Neural progenitor cell (in vitro differentiated cells): ENCODE results near the gene ANKRD13C. TPM values are rescaled to one million over a fixed set of nuclear protein-coding genes. Genes with fewer than 3 reads are reported as not detected.

Source experiments
- DNase-seq: peaks from one replicate; pipeline ENCODE4 v3.0.0-alpha.2; 2016; ENCODE audit warnings: low spot score
- H2AFZ ChIP-seq: fragments of 200-600 bp; sonication (generic); replicated peaks from 2 replicates; pipeline ENCODE4 v1.6.1; 2016; ENCODE audit warnings: antibody characterized with exemption
- H3F3A ChIP-seq: fragments of 200-600 bp; sonication (generic); 2 replicates; pipeline ENCODE4 v1.6.1; 2016; ENCODE audit warnings: antibody characterized with exemption, low read depth
- H3K27ac ChIP-seq: fragments of 200-600 bp; sonication (generic); 2 replicates; pipeline ENCODE4 v1.5.1; 2016; ENCODE audit warnings: mild to moderate bottlenecking
- H3K27me3 ChIP-seq: fragments of 200-600 bp; sonication (generic); 2 replicates; pipeline ENCODE4 v1.6.1; 2016; ENCODE audit warnings: mild to moderate bottlenecking, moderate library complexity
- H3K36me3 ChIP-seq: fragments of 200-600 bp; sonication (generic); 2 replicates; pipeline ENCODE4 v1.5.1; 2016
- H3K4me1 ChIP-seq: fragments of 200-600 bp; sonication (generic); 2 replicates; pipeline ENCODE4 v1.6.1; 2016; ENCODE audit warnings: mixed run types
- H3K4me2 ChIP-seq: fragments of 200-600 bp; sonication (generic); 2 replicates; pipeline ENCODE4 v1.6.1; 2016
- H3K4me3 ChIP-seq: fragments of 200-600 bp; sonication (generic); 2 replicates; pipeline ENCODE4 v1.5.1; 2016
- H3K79me2 ChIP-seq: fragments of 200-600 bp; sonication (generic); 2 replicates; pipeline ENCODE4 v1.6.1; 2016; ENCODE audit warnings: low read depth
- H3K9ac ChIP-seq: fragments of 200-600 bp; sonication (generic); 2 replicates; pipeline ENCODE4 v1.6.1; 2016
- H3K9me3 ChIP-seq: fragments of 200-600 bp; sonication (generic); 2 replicates; pipeline ENCODE4 v1.5.1; 2016; ENCODE audit warnings: low read depth
- H4K20me1 ChIP-seq: fragments of 200-600 bp; sonication (generic); 2 replicates; pipeline ENCODE4 v1.6.1; 2016; ENCODE audit warnings: low read depth
- H3K27ac Mint-ChIP-seq: 3 replicates; pipeline ENCODE4 v1.8.0; 2021; ENCODE audit warnings: mixed read lengths
- H3K27me3 Mint-ChIP-seq: 2 replicates; pipeline ENCODE4 v1.8.0; 2022; ENCODE audit warnings: low read depth, mild to moderate bottlenecking, inconsistent platforms, moderate library complexity, mixed read lengths; ENCODE audit not compliant: insufficient read depth
- H3K36me3 Mint-ChIP-seq: 3 replicates; pipeline ENCODE4 v1.8.0; 2021; ENCODE audit warnings: mixed read lengths
- H3K4me1 Mint-ChIP-seq: 3 replicates; pipeline ENCODE4 v1.8.0; 2021; ENCODE audit warnings: mixed read lengths
- H3K4me3 Mint-ChIP-seq: 3 replicates; pipeline ENCODE4 v1.8.0; 2021; ENCODE audit warnings: mild to moderate bottlenecking, moderate library complexity, mixed read lengths
- H3K9me3 Mint-ChIP-seq: 3 replicates; pipeline ENCODE4 v1.8.0; 2020; ENCODE audit warnings: mixed read lengths
- CTCF ChIP-seq: fragments of 200-600 bp; sonication (generic); IDR thresholded peaks from 2 replicates; pipeline ENCODE4 v1.5.1; 2017; ENCODE audit warnings: antibody characterized with exemption, mild to moderate bottlenecking
- EZH2 ChIP-seq: fragments of 200-600 bp; sonication (generic); IDR thresholded peaks from 2 replicates; pipeline ENCODE4 v1.6.1; 2017; ENCODE audit warnings: antibody characterized with exemption, mild to moderate bottlenecking, moderate library complexity
- EZH2phosphoT487 ChIP-seq: fragments of 200-600 bp; sonication (generic); IDR thresholded peaks from 2 replicates; pipeline ENCODE4 v1.6.1; 2017; ENCODE audit warnings: antibody characterized with exemption
- total RNA-seq: library from RNA; depleted of rRNA; stranded (reverse); fragments of >200 nt; gene quantifications from 2 replicates; pipeline ENCODE4 v1.2.3, GENCODE V29; 2015; ENCODE audit warnings: low replicate concordance

ANKRD13C gene
- total RNA-seq, 1 donor from 2014 or later: 45.7 TPM

GRCh38 chr1:70277875-70278274 is 76.6 kb downstream of the ANKRD13C start:
- Histone ChIP-seq H3K4me1 (no peaks in the 10 kb centered on the region), H3F3A (no peaks in the 10 kb centered on the region), H2AFZ (no peak overlapping the region), H3K27ac (no peak overlapping the region), H3K36me3 (peaks cover 8% of the 10 kb centered on the region), H3K4me3 (no peak overlapping the region), H3K4me2 (no peak overlapping the region), H3K9me3 (no peaks in the 10 kb centered on the region), H3K79me2 (no peaks in the 10 kb centered on the region), H3K27me3 (no peaks in the 10 kb centered on the region), H3K9ac (no peak overlapping the region), H4K20me1 (no peaks in the 10 kb centered on the region)
- H3K36me3 Mint-ChIP-seq: peaks cover 20% of the 10 kb centered on the region
- H3K9me3 Mint-ChIP-seq: no peaks in the 10 kb centered on the region
- no peak for TF ChIP-seq EZH2
- no peak for TF ChIP-seq CTCF
- TF ChIP-seq EZH2phosphoT487: no peak
- no peak overlapping the region for H3K27ac Mint-ChIP-seq
- no peak overlapping the region for H3K4me3 Mint-ChIP-seq
- no peaks in the 10 kb centered on the region for H3K4me1 Mint-ChIP-seq
- no peak for DNase-seq
- no peaks in the 10 kb centered on the region for H3K27me3 Mint-ChIP-seq

- Histone ChIP-seq H3K27me3 (no peaks in the 10 kb centered on the region), H3K36me3 (no peaks in the 10 kb centered on the region), H3K4me1 (no peaks in the 10 kb centered on the region), H3F3A (no peaks in the 10 kb centered on the region), H3K4me3 (no peak overlapping the region), H3K79me2 (no peaks in the 10 kb centered on the region), H2AFZ (no peak overlapping the region), H3K9ac (no peak overlapping the region), H3K9me3 (no peaks in the 10 kb centered on the region), H3K27ac (no peak overlapping the region), H3K4me2 (no peak overlapping the region), H4K20me1 (no peaks in the 10 kb centered on the region)
- H3K36me3 Mint-ChIP-seq: peaks cover 34% of the 10 kb centered on the region
- peaks cover 2% of the 10 kb centered on the region for H3K9me3 Mint-ChIP-seq
- TF ChIP-seq EZH2: no peak
- TF ChIP-seq CTCF: no peak
- TF ChIP-seq EZH2phosphoT487: no peak
- no peak for DNase-seq
- no peak overlapping the region for H3K27ac Mint-ChIP-seq
- H3K4me1 Mint-ChIP-seq: no peaks in the 10 kb centered on the region
- H3K27me3 Mint-ChIP-seq: no peaks in the 10 kb centered on the region
- no peak overlapping the region for H3K4me3 Mint-ChIP-seq
Measured at GRCh38 chr1:70265946-70266345, 88.6 kb downstream of the ANKRD13C start.

GRCh38 chr1:70264839-70265238 is 89.7 kb downstream of the ANKRD13C start:
- TF ChIP-seq CTCF: no peak
- no peak for TF ChIP-seq EZH2
- TF ChIP-seq EZH2phosphoT487: no peak
- Histone ChIP-seq H3K27me3 (no peaks in the 10 kb centered on the region), H3K4me2 (no peak overlapping the region), H3K9me3 (no peaks in the 10 kb centered on the region), H3K36me3 (no peaks in the 10 kb centered on the region), H3K4me1 (no peaks in the 10 kb centered on the region), H4K20me1 (no peaks in the 10 kb centered on the region), H3K4me3 (no peak overlapping the region), H3K27ac (no peak overlapping the region), H3K79me2 (no peaks in the 10 kb centered on the region), H2AFZ (no peak overlapping the region), H3F3A (no peaks in the 10 kb centered on the region), H3K9ac (no peak overlapping the region)
- Mint-ChIP-seq H3K4me3 (no peak overlapping the region), H3K9me3 (peaks cover 2% of the 10 kb centered on the region), H3K27me3 (no peaks in the 10 kb centered on the region), H3K4me1 (no peaks in the 10 kb centered on the region), H3K36me3 (peaks cover 34% of the 10 kb centered on the region), H3K27ac (no peak overlapping the region)
- peak; percentile 5 for DNase-seq

GRCh38 chr1:70256664-70257063 is 97.9 kb downstream of the ANKRD13C start:
- H3K9me3 ChIP-seq: no peaks in the 10 kb centered on the region
- H2AFZ ChIP-seq: no peak overlapping the region
- no peak overlapping the region for H3K4me2 ChIP-seq
- DNase-seq: no peak
- H3K27ac ChIP-seq: no peak overlapping the region
- Mint-ChIP-seq H3K27me3 (peaks cover 6% of the 10 kb centered on the region), H3K9me3 (no peaks in the 10 kb centered on the region), H3K27ac (peak overlapping the region; percentile 93), H3K4me1 (no peaks in the 10 kb centered on the region), H3K4me3 (no peak overlapping the region), H3K36me3 (peaks cover 3% of the 10 kb centered on the region)
- no peaks in the 10 kb centered on the region for H3K79me2 ChIP-seq
- no peak overlapping the region for H3K4me3 ChIP-seq
- no peak for TF ChIP-seq EZH2phosphoT487
- no peaks in the 10 kb centered on the region for H3K4me1 ChIP-seq
- no peaks in the 10 kb centered on the region for H3K27me3 ChIP-seq
- peaks cover 9% of the 10 kb centered on the region for H3K36me3 ChIP-seq
- no peaks in the 10 kb centered on the region for H4K20me1 ChIP-seq
- H3K9ac ChIP-seq: no peak overlapping the region
- peaks cover 23% of the 10 kb centered on the region for H3F3A ChIP-seq
